K562 (cell line): Measurements from ENCODE around the gene PRKAG2.

Source experiments
- MTA2 ChIP-seq: fragments of 450-650 bp; IDR thresholded peaks from 2 replicates; pipeline ENCODE4 v1.6.1; 2016; ENCODE audit warnings: low read depth
- NCOA2 ChIP-seq, 2 experiments: fragments of 450-650 bp; IDR thresholded peaks; 2 replicates each; pipeline ENCODE4 v1.6.1; 2018; ENCODE audit warnings: mild to moderate bottlenecking in 2 of 2, moderate library complexity in 1 of 2; ENCODE audit not compliant: partially characterized antibody in 2 of 2
- NR2C2 ChIP-seq, 2 experiments: fragments of 200-800 bp in 1 of 2; sonication (Bioruptor generic) in 1 of 2; sonication (generic) in 1 of 2; formaldehyde crosslinking in 1 of 2; IDR thresholded peaks; 2 replicates each; pipeline versions ENCODE4 v1.6.1 to v1.8.0; 2016 to 2022; ENCODE audit warnings: mild to moderate bottlenecking in 1 of 2, missing compliant biosample characterization in 1 of 2, missing genetic modification characterization in 1 of 2, missing genetic modification reagents in 1 of 2
- POLR2A ChIP-seq: fragments of 450-650 bp; conservative IDR thresholded peaks from 2 replicates; pipeline ENCODE4 v1.6.1; 2016
- TSC22D4 ChIP-seq: fragments of 450-650 bp; IDR thresholded peaks from 2 replicates; pipeline ENCODE4 v1.6.1; 2016; ENCODE audit warnings: missing genetic modification characterization, missing biosample characterization, control low read depth
- ZNF12 ChIP-seq: sonication (generic); formaldehyde crosslinking; IDR thresholded peaks from 2 replicates; pipeline ENCODE4 v1.4.0; 2020; ENCODE audit warnings: mild to moderate bottlenecking, missing genetic modification reagents
- ZNF184 ChIP-seq: sonication (generic); formaldehyde crosslinking; IDR thresholded peaks from 2 replicates; pipeline ENCODE4 v1.5.0; 2020; ENCODE audit warnings: missing genetic modification reagents
- TF ChIP-seq, protein P1 (sequence below): sonication (generic); formaldehyde crosslinking; IDR thresholded peaks from 2 replicates; pipeline ENCODE4 v1.9.0; 2022; ENCODE audit warnings: mild to moderate bottlenecking, missing genetic modification reagents

DNA sequence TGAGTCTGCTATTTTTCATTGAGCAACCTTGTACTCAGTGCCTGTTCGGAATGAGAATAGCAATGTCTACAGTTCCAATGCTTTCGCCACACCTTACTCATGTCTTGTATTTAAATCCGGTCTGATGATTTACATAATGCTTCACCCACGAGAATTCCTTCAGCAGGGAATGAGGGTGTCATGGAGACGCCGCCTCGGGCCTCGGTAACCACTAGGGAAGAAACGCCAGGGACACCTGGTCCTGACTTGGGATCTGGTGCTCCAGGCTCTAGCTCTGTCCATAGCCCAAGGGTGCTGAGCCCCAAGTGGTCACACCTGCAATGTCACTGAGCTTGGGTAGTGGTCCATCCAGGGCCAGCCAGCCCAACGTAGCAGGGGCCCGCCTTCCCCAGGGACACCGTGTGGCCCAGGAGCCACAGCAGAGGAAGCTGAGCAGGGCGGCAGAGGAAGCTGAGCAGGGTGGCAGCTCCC lies 37.4 kb downstream of the PRKAG2 start:
- TF ChIP-seq NR2C2 (CRISPR knock-in tag; IDR thresholded peaks at IDR 0.05) (no peak), NR2C2 (tag; IDR thresholded peaks at IDR 0.05) (no peak), NCOA2 (IDR thresholded peaks at IDR 0.05; ENCODE audit: partially characterized antibody in 2 of 2) (no peak), POLR2A (no peak), TSC22D4 (tag) (no peak), MTA2 (no peak), ZNF12 (no peak), ZNF184 (CRISPR knock-in tag) (no peak)
- TF ChIP-seq, protein P1, sequence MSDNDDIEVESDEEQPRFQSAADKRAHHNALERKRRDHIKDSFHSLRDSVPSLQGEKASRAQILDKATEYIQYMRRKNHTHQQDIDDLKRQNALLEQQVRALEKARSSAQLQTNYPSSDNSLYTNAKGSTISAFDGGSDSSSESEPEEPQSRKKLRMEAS = no peak
